Measurements from ENCODE around the gene CARM1. TPM values are rescaled to one million over a fixed set of nuclear protein-coding genes. Genes with fewer than 3 reads are reported as not detected.

CARM1 gene
- total and polyA plus RNA-seq, 2 donors (not counting 1 experiment from before 2014, with no cell fraction given): 33.0 to 34.3 TPM

GRCh38 chr19:10870501-10870954 is 825 bp upstream of the CARM1 start:
- Mint-ChIP-seq H3K4me1 (peaks cover 42% of the 10 kb centered on the region), H3K27ac (peak overlapping the region; percentile 85), H3K9me3 (ENCODE audit: insufficient read depth) (no peaks in the 10 kb centered on the region), H3K27me3 (no peaks in the 10 kb centered on the region), H3K4me3 (peak overlapping the region; percentile 78)
- H2AFZ ChIP-seq (ENCODE audit: insufficient read depth, low read depth, low read length, poor library complexity, severe bottlenecking): peak overlapping the region; percentile 68
- peak overlapping the region; percentile 75 to 79 for H3K27ac ChIP-seq (ENCODE audit: low read length in 2 of 2)
- DNase-seq (no peak), ATAC-seq (ENCODE audit: low read depth) (no peak)
- peaks cover 0 to 1% of the 10 kb centered on the region in 2 experiments for H3K36me3 ChIP-seq (replicated peaks in 1 of 2; ENCODE audit: control extremely low read depth in 1 of 2, control insufficient read depth in 1 of 2, extremely low read depth in 1 of 2, insufficient read depth in 2 of 2, low read length in 1 of 2)
- WGBS (ENCODE audit: insufficient coverage): 13% methylated on average over 19 of the region's 22 CpGs
- no peaks in the 10 kb centered on the region for H3K9me3 ChIP-seq (ENCODE audit: control extremely low read depth in 1 of 3, control insufficient read depth in 2 of 3, insufficient read depth in 1 of 3, low read length in 2 of 3)
- no peaks in the 10 kb centered on the region for H3K27me3 ChIP-seq (replicated peaks in 1 of 4; ENCODE audit: control extremely low read depth in 1 of 4, control insufficient read depth in 3 of 4, insufficient read depth in 4 of 4, low read length in 3 of 4)
- H3K79me2 ChIP-seq (ENCODE audit: control insufficient read depth, insufficient read depth, low read length): peaks cover 47% of the 10 kb centered on the region
- POLR2A ChIA-PET: interaction anchor here (0.7 to 2.3 kb wide), 6 partner anchors 8 to 153 kb away, joined by 3 to 11 read pairs (median 6); partner anchors contain the start of gene TMED1
- peaks cover 6% of the 10 kb centered on the region for H4K20me1 ChIP-seq (ENCODE audit: control insufficient read depth, insufficient read depth, low read length, poor library complexity, severe bottlenecking)
- TF ChIP-seq EZH2 (IDR thresholded peaks at IDR 0.05; ENCODE audit: borderline replicate concordance, insufficient read depth, low read depth, low read length, poor library complexity, severe bottlenecking): no peak
- TF ChIP-seq, protein P1, sequence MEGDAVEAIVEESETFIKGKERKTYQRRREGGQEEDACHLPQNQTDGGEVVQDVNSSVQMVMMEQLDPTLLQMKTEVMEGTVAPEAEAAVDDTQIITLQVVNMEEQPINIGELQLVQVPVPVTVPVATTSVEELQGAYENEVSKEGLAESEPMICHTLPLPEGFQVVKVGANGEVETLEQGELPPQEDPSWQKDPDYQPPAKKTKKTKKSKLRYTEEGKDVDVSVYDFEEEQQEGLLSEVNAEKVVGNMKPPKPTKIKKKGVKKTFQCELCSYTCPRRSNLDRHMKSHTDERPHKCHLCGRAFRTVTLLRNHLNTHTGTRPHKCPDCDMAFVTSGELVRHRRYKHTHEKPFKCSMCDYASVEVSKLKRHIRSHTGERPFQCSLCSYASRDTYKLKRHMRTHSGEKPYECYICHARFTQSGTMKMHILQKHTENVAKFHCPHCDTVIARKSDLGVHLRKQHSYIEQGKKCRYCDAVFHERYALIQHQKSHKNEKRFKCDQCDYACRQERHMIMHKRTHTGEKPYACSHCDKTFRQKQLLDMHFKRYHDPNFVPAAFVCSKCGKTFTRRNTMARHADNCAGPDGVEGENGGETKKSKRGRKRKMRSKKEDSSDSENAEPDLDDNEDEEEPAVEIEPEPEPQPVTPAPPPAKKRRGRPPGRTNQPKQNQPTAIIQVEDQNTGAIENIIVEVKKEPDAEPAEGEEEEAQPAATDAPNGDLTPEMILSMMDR (IDR thresholded peaks at IDR 0.05): no peak
- H3K4me1 ChIP-seq (ENCODE audit: control insufficient read depth in 2 of 2, insufficient read depth in 2 of 2, low read length in 2 of 2): peaks cover 33 to 46% of the 10 kb centered on the region in 2 donors
- CTCF ChIA-PET: interaction anchor here (0.5 to 2.3 kb wide), 8 partner anchors 10 to 165 kb away, joined by 3 to 7 read pairs (median 3); partner anchors contain the start of genes C19orf38, DNM2 and TMED1
- intact Hi-C loops (cut with micrococcal nuclease): loop anchor here (5.0 to 10.0 kb wide), 2 partner anchors 218 to 284 kb away; partner anchors contain the start of genes ILF3 and SPC24
- peak overlapping the region; percentile 41 to 59 (median 52) for H3K4me3 ChIP-seq (ENCODE audit: control extremely low read depth in 1 of 5, extremely low read depth in 1 of 5, insufficient read depth in 1 of 5, low read depth in 2 of 5, low read length in 4 of 5)
- H3K9ac ChIP-seq (ENCODE audit: low read length): peak overlapping the region; percentile 52
- H3K4me2 ChIP-seq (replicated peaks; ENCODE audit: low read depth, low read length, poor library complexity, severe bottlenecking): peak overlapping the region; percentile 84
